NCI-H345 treated with DMSO at 0.1 percent for 48 hours (cell line): ENCODE data around the gene SIPA1L3.

Experiments
- DNase-seq: peaks from one replicate; lab custom pipeline; 2025; ENCODE audit not compliant: unreplicated experiment; lab: John Stamatoyannopoulos, UW

The SIPA1L3 gene

GRCh38 chr19:38204096-38204495 lies 297.1 kb downstream of the SIPA1L3 start:
- DNase-seq, result peak; percentile 96

- DNase-seq, result peak; percentile 96
These were observed 297.7 kb downstream of the SIPA1L3 start for GRCh38 chr19:38204728-38205127.

GRCh38 chr19:38206006-38206745 lies 299.2 kb downstream of the SIPA1L3 start:
- DNase-seq, result no peak

GRCh38 chr19:38206928-38207327 lies 299.9 kb downstream of the SIPA1L3 start:
- DNase-seq, result no peak

GRCh38 chr19:38207543-38207942 lies 300.5 kb downstream of the SIPA1L3 start:
- DNase-seq, result no peak

GRCh38 chr19:38208571-38208970 lies 301.6 kb downstream of the SIPA1L3 start:
- no peak for DNase-seq

- DNase-seq, result no peak
These were observed 302.1 kb downstream of the SIPA1L3 start for GRCh38 chr19:38209152-38209551.

GRCh38 chr19:38209671-38210457 lies 302.9 kb downstream of the SIPA1L3 start:
- peak; percentile 15 for DNase-seq

GRCh38 chr19:38210458-38210987 lies 303.5 kb downstream of the SIPA1L3 start:
- DNase-seq, result peak; percentile 51

- DNase-seq, result no peak
These were observed 304.2 kb downstream of the SIPA1L3 start for GRCh38 chr19:38211151-38211591.

- no peak for DNase-seq
These were observed 304.8 kb downstream of the SIPA1L3 start for GRCh38 chr19:38211766-38212165.

- DNase-seq, result no peak
These were observed 306.5 kb downstream of the SIPA1L3 start for GRCh38 chr19:38213469-38213868.

GRCh38 chr19:38213911-38214625 lies 307.1 kb downstream of the SIPA1L3 start:
- DNase-seq, result no peak

GRCh38 chr19:38216785-38217641 lies 310.0 kb downstream of the SIPA1L3 start:
- no peak for DNase-seq

- no peak for DNase-seq
These were observed 311.2 kb downstream of the SIPA1L3 start for GRCh38 chr19:38218204-38218603.

GRCh38 chr19:38219221-38219620 lies 312.2 kb downstream of the SIPA1L3 start:
- no peak for DNase-seq

GRCh38 chr19:38221421-38221820 lies 314.4 kb downstream of the SIPA1L3 start:
- DNase-seq, result no peak

- no peak for DNase-seq
These were observed 315.2 kb downstream of the SIPA1L3 start for GRCh38 chr19:38221919-38222830.

- DNase-seq, result no peak
These were observed 316.1 kb downstream of the SIPA1L3 start for GRCh38 chr19:38223119-38223523.
